ENCODE measurements around the gene LRRC8B. TPM values are rescaled to one million over a fixed set of nuclear protein-coding genes. Genes with fewer than 3 reads are reported as not detected.

LRRC8B gene
- total and polyA plus RNA-seq, 2 of the 8 experiments (the other 6 are each of a cell fraction or from before 2014, with no cell fraction given): 18.4 to 29.2 TPM

DNA sequence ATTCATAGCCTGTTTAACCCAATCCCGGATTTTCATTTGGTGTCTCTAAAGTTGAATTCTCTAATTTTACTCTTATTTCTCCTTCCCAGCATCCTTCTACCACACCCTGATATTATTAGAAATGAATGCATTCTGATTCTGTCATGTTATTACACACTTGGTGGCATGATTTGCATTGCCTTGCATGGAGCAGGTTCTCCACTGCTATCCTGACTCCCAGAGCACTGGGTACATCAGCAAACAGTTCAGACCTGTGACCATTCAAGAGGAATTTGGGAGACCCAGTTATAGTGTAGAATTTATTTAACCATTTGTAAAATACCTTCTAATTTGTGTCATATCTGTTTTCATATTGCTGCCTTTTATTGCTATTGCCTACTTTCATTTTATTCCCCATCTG, 2.6 kb downstream of the LRRC8B start:
- FAIRE-seq (no peak), DNase-seq (ENCODE audit: low read depth in 1 of 2, low spot score in 2 of 2) (no peak)
- peaks cover 3 to 24% (median 6%) of the 10 kb centered on the region in 4 experiments for H3K4me1 ChIP-seq (replicated peaks in 1 of 4; ENCODE audit: control insufficient read depth in 3 of 4, insufficient read depth in 4 of 4, low read length in 3 of 4)
- ChIA-PET CTCF (ENCODE audit: partially characterized antibody) (no interaction called here), POLR2A (ENCODE audit: partially characterized antibody) (no interaction called here)
- no peak overlapping the region for H3K23ac ChIP-seq (ENCODE audit: insufficient read length)
- no peak overlapping the region for H4K8ac ChIP-seq (ENCODE audit: extremely low read depth, insufficient read depth, low read length)
- H4K5ac ChIP-seq (ENCODE audit: insufficient read length, low read depth, low read length): no peak overlapping the region
- H3K56ac ChIP-seq (replicated peaks; ENCODE audit: insufficient read length, low read depth, low read length): no peak overlapping the region
- peaks cover 7 to 64% of the 10 kb centered on the region in 2 experiments for H3K79me2 ChIP-seq (ENCODE audit: control insufficient read depth in 1 of 2, insufficient read depth in 2 of 2, low read length in 2 of 2)
- no peak overlapping the region for H3K14ac ChIP-seq (ENCODE audit: insufficient read length)
- no peak overlapping the region for H2BK15ac ChIP-seq (ENCODE audit: low read length)
- no peak overlapping the region for H2AK5ac ChIP-seq (ENCODE audit: low read depth, low read length)
- H2BK5ac ChIP-seq (ENCODE audit: low read depth, low read length): no peak overlapping the region
- no peak overlapping the region for H2AFZ ChIP-seq (ENCODE audit: low read length)
- peaks cover 0 to 2% of the 10 kb centered on the region in 2 experiments for H4K20me1 ChIP-seq (replicated peaks in 1 of 2; ENCODE audit: control insufficient read depth in 1 of 2, insufficient read depth in 2 of 2, low read length in 2 of 2)
- H3K79me1 ChIP-seq (ENCODE audit: low read depth, low read length): no peaks in the 10 kb centered on the region; the same call in 1 of the 2 replicates
- no peak overlapping the region for H3K27ac ChIP-seq (ENCODE audit: low read depth, low read length)
- peaks cover 10% of the 10 kb centered on the region; the same call in 1 of the 2 replicates for H3K23me2 ChIP-seq (ENCODE audit: low read depth, low read length)
- H3K18ac ChIP-seq (ENCODE audit: extremely low read depth, low read length): no peak overlapping the region
- H3K27me3 ChIP-seq (replicated peaks in 1 of 4; ENCODE audit: control insufficient read depth in 3 of 4, extremely low read depth in 1 of 4, insufficient read depth in 3 of 4, low read length in 3 of 4): no peaks in the 10 kb centered on the region
- H2BK120ac ChIP-seq (replicated peaks; ENCODE audit: low read depth, low read length): no peak overlapping the region
- 59% methylated on average over 1 of the region's 1 CpG; no CpG with 5 or more reads in 1 of the 2 experiments for WGBS, 2 experiments (ENCODE audit: extremely low coverage in 1 of 2, insufficient coverage in 1 of 2, insufficient read length in 1 of 2, insufficient replicate concordance in 2 of 2, low coverage in 1 of 2, low lambda C conversion rate in 2 of 2, missing lambda C conversion rate in 1 of 2)
- H3K4me3 ChIP-seq (ENCODE audit: extremely low read depth in 1 of 4, insufficient read depth in 2 of 4, low read depth in 3 of 4, low read length in 4 of 4): 0 out of 8 replicates have a peak overlapping the region, but pooled peaks of 1 of the 4 experiments have one; percentile 1
- H4K91ac ChIP-seq (replicated peaks; ENCODE audit: insufficient read length, low read length): no peak overlapping the region
- no peak overlapping the region for H2BK20ac ChIP-seq (ENCODE audit: low read length)
- no peaks in the 10 kb centered on the region for H3K9me3 ChIP-seq (ENCODE audit: insufficient read depth in 2 of 2, low read depth in 1 of 2, low read length in 1 of 2)
- H3K4me2 ChIP-seq (ENCODE audit: insufficient read depth in 1 of 2, low read depth in 2 of 2, low read length in 2 of 2): no peak overlapping the region
- H3K4ac ChIP-seq (replicated peaks; ENCODE audit: insufficient read length, low read depth, low read length): no peak overlapping the region
- H3K36me3 ChIP-seq (ENCODE audit: control insufficient read depth in 2 of 4, insufficient read depth in 4 of 4, low read length in 3 of 4): no peaks in the 10 kb centered on the region; a peak in 1 of 8 replicates
- no peak overlapping the region for H3K9ac ChIP-seq (replicated peaks in 1 of 4; ENCODE audit: extremely low read depth in 1 of 4, low read depth in 3 of 4, low read length in 3 of 4)
- no peak overlapping the region for H2BK12ac ChIP-seq (ENCODE audit: low read depth, low read length)
- TF ChIP-seq E2F6 (IDR thresholded peaks at IDR 0.05) (no peak), BACH1 (IDR thresholded peaks at IDR 0.05; ENCODE audit: low read length) (no peak), SIRT6 (IDR thresholded peaks at IDR 0.05; ENCODE audit: low read length) (no peak), CREB1 (IDR thresholded peaks at IDR 0.05) (no peak), GABPA (IDR thresholded peaks at IDR 0.05; ENCODE audit: borderline replicate concordance, insufficient read depth, low read length) (no peak), FOSL1 (IDR thresholded peaks at IDR 0.05; ENCODE audit: insufficient read depth, low read depth, low read length) (no peak), USF2 (IDR thresholded peaks at IDR 0.05; ENCODE audit: low read length) (no peak), SP1 (IDR thresholded peaks at IDR 0.05; ENCODE audit: low read depth, low read length) (no peak)
- TF ChIP-seq, protein P1, sequence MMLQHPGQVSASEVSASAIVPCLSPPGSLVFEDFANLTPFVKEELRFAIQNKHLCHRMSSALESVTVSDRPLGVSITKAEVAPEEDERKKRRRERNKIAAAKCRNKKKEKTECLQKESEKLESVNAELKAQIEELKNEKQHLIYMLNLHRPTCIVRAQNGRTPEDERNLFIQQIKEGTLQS (IDR thresholded peaks at IDR 0.05; ENCODE audit: insufficient read depth, low read depth, low read length): no peak
- TF ChIP-seq, protein P2, sequence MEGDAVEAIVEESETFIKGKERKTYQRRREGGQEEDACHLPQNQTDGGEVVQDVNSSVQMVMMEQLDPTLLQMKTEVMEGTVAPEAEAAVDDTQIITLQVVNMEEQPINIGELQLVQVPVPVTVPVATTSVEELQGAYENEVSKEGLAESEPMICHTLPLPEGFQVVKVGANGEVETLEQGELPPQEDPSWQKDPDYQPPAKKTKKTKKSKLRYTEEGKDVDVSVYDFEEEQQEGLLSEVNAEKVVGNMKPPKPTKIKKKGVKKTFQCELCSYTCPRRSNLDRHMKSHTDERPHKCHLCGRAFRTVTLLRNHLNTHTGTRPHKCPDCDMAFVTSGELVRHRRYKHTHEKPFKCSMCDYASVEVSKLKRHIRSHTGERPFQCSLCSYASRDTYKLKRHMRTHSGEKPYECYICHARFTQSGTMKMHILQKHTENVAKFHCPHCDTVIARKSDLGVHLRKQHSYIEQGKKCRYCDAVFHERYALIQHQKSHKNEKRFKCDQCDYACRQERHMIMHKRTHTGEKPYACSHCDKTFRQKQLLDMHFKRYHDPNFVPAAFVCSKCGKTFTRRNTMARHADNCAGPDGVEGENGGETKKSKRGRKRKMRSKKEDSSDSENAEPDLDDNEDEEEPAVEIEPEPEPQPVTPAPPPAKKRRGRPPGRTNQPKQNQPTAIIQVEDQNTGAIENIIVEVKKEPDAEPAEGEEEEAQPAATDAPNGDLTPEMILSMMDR (IDR thresholded peaks at IDR 0.05; ENCODE audit: control extremely low read depth in 1 of 3, insufficient read depth in 1 of 3, low read depth in 1 of 3, low read length in 3 of 3): no peak

All from H1 (cell line).